GM12801 (cell line): Measurements from ENCODE around the gene GPR55.

ENCODE experiments used
- TF ChIP-seq, protein P1 (sequence below): IDR thresholded peaks from one replicate; pipeline ENCODE4 v1.5.1; 2011; ENCODE audit warnings: control low read depth; ENCODE audit not compliant: insufficient read length; ENCODE audit errors: extremely low read depth

The GPR55 gene

DNA sequence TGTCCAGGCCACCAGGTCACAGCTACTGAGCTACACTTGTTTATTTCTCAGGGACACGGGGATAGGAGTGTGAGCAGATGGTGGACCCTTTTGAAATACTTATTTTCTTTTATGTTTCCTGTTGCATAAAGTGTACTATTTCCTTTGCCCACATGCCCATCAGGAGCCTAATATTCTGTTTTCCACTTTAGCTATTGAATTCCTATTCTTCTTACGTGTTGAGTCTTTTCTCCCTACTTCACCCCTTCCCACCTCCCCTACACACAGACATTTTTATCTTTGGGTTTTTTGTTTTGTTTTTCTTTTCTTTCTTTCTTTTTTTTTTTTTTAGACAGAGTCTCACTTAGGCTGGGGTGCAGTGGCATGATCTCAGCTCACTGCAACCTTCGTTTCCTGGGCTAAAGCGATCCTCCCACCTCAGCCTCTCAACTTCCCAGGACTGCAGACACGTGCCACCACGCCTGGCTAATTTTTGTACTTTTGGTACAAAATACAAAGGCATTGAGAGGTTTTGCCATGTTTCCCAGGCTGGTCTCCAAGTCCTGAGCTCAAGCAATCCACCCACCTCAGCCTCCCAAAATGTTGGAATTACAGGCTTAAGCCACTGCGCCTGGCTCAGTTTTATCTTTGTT, 5.2 kb upstream of the GPR55 start:
- TF ChIP-seq, protein P1, sequence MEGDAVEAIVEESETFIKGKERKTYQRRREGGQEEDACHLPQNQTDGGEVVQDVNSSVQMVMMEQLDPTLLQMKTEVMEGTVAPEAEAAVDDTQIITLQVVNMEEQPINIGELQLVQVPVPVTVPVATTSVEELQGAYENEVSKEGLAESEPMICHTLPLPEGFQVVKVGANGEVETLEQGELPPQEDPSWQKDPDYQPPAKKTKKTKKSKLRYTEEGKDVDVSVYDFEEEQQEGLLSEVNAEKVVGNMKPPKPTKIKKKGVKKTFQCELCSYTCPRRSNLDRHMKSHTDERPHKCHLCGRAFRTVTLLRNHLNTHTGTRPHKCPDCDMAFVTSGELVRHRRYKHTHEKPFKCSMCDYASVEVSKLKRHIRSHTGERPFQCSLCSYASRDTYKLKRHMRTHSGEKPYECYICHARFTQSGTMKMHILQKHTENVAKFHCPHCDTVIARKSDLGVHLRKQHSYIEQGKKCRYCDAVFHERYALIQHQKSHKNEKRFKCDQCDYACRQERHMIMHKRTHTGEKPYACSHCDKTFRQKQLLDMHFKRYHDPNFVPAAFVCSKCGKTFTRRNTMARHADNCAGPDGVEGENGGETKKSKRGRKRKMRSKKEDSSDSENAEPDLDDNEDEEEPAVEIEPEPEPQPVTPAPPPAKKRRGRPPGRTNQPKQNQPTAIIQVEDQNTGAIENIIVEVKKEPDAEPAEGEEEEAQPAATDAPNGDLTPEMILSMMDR: no peak

DNA sequence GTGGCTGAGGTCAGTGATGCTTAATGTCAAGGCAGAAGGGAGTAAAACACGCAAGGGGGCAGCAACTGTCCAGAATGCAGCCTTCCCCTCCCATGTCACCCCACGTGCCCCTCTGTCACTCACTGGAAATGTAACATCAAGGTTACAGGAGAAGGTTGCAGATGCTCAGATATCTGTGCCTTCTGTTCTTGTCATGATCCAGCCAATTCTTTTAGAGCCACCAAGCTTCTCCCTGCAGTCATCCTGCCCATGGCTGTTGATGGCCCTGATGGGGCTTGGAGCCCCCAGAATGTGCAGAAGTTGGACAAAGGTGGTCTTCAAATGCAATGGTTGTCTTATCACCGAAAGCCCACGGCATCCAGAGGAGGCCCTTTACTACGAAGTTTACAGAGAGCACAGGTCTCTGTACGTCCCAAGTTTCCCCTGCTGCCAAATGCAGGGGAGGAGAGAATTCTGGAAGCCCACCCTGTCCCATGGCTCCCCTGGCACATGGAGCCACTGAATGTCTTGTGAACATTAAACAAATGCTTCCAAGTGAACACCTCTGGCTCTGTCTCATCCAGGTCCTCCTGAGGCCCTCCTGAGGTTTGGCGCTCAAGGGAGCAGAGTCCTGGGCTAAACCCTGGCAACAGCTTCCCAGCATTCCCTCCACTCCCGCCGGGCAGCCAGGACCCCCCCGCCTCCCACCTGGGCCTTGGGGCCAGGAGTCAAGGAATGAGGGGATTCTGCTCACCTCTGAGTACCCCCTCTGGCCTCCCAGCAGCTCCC, 4.5 kb upstream of the GPR55 start:
- TF ChIP-seq, protein P1: no peak

DNA sequence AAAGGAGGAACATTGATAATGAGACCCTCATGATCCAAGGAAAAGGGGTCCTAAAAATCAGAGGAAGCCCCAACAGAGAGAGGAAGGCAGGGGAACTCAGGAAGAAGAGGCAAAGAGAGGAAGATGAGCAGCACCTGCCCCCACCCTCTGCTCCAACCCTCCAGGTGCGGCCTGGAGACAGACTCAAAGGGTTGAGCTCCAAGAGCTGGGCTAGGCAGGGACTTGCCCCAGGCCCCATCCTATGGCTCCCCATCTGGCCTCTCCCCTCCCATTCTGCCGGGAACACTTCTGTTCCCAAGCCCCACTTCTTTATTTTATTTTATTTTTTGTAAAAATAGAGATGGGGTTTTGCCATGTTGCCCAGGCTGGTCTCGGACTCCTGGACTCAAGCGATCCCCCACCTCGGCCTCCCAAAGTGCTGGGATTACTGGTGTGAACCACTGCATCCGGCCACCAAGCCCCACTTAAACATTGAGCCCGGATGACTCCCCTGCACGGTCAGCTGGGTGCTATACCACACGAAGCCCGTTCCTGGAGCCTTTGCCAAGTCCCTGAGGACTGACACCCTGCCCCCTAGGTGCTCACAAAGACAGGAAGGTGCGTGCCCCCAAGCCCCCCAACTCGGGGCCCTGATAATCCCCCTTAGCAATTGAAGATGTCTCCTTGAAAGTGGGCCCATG, 3.8 kb upstream of the GPR55 start:
- TF ChIP-seq, protein P1: no peak

DNA sequence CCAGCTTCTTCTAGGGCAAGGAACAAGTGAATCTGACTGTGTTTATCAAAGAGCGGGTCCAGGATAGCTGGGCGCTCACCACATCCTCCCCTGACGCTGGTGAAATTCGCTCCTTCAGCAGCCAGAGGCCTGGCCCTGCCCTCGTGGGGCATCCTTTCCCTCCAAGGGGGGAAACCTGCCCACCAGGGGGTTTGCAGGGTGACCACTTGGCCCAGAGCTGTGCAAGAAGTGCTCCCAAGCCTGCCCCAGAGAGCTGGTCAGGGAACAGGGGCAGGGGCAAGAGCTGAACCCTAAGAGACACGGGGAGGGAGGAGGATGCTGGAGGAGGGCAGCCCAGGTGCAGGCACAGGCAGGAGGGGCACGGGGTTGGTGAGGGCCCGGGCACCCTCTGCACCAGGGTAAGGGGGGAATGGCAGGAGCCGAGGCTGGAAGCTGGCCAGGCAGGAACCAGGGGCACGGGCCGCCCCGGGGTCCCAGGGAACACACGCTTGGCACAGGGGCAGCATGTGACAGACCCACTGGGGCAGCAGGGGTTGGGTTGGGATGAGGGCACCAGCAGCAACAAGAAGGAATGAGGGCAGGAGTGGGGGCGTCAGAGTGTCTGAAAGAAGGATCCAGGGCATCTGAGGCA, 2.8 kb upstream of the GPR55 start:
- TF ChIP-seq, protein P1: no peak

DNA sequence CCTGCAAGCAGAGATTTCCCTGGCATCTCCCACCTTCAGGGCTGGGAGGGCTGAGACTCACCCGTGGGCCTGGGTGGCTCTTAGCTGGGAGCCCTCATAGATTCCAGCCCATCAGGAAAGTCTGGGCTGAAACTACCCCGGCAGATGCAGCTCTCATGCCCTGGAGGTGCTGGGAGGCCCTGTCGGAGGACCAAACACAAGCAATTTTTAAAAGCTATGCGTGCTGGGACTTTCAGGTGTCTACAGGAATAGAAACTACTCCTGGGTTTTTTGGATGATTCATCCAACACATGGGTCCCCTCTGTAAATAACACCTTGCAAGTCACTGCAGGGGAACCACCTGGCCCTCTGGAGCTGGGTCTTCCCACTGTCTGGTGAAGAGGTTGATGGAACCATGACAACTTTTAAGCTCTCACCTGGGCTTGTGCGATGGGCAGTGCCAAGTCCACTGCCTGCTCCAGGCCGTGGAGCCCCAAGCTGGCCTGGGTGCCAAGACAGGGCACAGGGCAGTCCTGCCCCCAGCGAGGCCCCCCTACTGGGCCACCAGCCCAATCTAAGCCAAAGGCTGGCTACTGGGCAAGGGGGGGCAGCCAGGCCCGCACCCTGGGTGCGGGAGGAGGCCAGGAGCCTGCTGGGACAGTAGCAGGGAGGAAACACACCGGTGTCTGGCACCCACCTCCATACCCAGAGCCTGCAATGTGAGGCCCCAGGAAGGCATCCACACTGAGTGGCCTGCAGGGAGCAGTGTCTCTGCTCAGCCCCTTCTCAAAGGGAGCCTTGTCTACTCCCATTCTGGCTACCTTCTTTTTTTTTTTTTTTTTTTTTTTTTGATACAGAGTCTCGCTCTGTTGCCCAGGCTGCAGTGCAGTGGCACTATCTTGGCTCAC, 1.1 kb upstream of the GPR55 start:
- TF ChIP-seq, protein P1: no peak

DNA sequence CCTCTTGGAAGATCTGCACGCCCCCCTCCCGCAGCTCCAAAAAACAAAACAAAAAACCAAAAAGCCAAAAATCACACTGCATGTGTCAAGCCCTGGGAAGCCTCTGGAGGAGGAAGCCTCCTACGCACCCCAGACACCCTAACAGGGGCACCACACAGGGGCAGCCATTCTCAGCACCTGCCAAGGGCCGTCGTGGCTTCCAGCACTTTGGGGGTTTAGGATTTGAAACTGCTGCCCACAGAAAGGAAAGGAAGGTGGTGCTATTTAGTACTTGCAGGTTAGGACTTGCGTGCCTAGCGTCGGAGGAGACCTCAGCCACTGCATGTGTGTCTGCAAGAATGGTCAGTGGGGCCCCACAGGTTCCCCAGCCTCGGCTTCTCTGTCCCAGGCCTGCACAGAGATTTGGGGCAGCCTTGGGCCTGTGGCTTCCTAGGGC, 419 bp upstream of the GPR55 start:
- TF ChIP-seq, protein P1: no peak
